ENCODE data around the gene AGRN.

The AGRN gene

DNA sequence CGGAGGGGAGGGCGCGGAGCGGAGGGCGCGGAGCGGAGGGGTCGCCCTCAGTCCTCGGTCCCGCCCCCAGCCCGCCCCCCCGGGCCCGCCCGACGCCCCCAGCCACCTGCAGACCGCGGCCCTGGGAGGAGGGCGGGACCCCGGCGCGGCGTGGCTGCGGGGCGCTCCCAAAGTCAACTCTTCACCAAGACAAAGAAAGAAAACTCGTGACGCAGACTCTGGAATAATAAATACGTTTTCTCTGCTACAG lies 21.2 kb upstream of the AGRN start:
- H3K4me3 ChIP-seq (ENCODE audit: low read depth, low read length): peak overlapping the region; percentile 42
- TF ChIP-seq, protein P1, sequence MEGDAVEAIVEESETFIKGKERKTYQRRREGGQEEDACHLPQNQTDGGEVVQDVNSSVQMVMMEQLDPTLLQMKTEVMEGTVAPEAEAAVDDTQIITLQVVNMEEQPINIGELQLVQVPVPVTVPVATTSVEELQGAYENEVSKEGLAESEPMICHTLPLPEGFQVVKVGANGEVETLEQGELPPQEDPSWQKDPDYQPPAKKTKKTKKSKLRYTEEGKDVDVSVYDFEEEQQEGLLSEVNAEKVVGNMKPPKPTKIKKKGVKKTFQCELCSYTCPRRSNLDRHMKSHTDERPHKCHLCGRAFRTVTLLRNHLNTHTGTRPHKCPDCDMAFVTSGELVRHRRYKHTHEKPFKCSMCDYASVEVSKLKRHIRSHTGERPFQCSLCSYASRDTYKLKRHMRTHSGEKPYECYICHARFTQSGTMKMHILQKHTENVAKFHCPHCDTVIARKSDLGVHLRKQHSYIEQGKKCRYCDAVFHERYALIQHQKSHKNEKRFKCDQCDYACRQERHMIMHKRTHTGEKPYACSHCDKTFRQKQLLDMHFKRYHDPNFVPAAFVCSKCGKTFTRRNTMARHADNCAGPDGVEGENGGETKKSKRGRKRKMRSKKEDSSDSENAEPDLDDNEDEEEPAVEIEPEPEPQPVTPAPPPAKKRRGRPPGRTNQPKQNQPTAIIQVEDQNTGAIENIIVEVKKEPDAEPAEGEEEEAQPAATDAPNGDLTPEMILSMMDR (IDR thresholded peaks at IDR 0.05): no peak
- no peak overlapping the region for H2AFZ ChIP-seq
- H3K4me2 ChIP-seq (ENCODE audit: low read length): peak overlapping the region; percentile 99
- H3K27ac ChIP-seq: no peak overlapping the region
- H3K27me3 ChIP-seq (ENCODE audit: control insufficient read depth, insufficient read depth, low read length): no peaks in the 10 kb centered on the region
- no peaks in the 10 kb centered on the region for H3K79me2 ChIP-seq
- H3K4me1 ChIP-seq: no peaks in the 10 kb centered on the region
- H3K9ac ChIP-seq: no peak overlapping the region
- H3K36me3 ChIP-seq (ENCODE audit: control insufficient read depth, insufficient read depth, low read length): no peaks in the 10 kb centered on the region
- no peaks in the 10 kb centered on the region for H3K9me3 ChIP-seq (ENCODE audit: control insufficient read depth, low read length)

DNA sequence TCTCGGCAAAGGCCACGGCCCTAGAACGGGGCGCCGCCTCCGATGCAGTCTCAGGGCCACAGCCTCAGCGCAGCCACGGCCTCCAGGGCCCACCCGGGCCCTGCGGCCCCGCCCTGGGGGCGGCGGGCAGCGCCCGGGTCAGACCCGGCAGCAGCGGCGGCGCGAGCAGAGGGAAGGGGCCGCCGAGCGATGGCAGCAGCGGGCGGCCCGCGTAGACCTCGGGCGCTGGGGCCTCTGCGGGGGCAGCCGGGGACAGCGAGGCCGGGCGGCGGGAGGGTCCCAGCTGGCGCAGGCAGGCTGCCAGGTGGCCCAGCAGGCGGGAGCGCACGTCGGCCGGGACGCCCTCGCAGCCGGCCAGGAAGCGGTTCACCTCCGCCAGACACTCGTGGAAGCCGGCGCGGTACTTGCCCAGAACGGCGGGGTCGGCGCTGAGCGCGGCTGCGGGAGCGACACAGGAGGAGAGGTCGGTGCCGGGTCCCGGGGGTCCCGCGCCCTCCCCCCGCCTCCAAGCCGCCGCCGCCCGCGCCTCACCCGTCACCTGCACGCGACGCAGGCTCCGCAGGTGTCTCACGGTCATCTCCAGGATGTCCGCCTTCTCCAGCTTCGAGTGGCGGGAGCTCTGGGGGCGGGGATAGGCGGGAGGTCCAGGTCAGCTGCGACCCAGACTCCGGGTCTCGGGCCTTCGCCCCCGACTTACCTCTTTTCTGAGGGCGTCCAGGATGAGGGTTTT lies 20.8 kb upstream of the AGRN start:
- Histone ChIP-seq H3K9me3 (ENCODE audit: control insufficient read depth, low read length) (no peaks in the 10 kb centered on the region), H3K9ac (no peak overlapping the region), H3K4me3 (ENCODE audit: low read depth, low read length) (peak overlapping the region; percentile 63), H3K4me1 (no peaks in the 10 kb centered on the region), H3K79me2 (no peaks in the 10 kb centered on the region), H3K27ac (no peak overlapping the region), H3K27me3 (ENCODE audit: control insufficient read depth, insufficient read depth, low read length) (no peaks in the 10 kb centered on the region), H2AFZ (no peak overlapping the region), H3K4me2 (ENCODE audit: low read length) (peak overlapping the region; percentile 99), H3K36me3 (ENCODE audit: control insufficient read depth, insufficient read depth, low read length) (no peaks in the 10 kb centered on the region)
- TF ChIP-seq, protein P1 (IDR thresholded peaks at IDR 0.05): no peak

DNA sequence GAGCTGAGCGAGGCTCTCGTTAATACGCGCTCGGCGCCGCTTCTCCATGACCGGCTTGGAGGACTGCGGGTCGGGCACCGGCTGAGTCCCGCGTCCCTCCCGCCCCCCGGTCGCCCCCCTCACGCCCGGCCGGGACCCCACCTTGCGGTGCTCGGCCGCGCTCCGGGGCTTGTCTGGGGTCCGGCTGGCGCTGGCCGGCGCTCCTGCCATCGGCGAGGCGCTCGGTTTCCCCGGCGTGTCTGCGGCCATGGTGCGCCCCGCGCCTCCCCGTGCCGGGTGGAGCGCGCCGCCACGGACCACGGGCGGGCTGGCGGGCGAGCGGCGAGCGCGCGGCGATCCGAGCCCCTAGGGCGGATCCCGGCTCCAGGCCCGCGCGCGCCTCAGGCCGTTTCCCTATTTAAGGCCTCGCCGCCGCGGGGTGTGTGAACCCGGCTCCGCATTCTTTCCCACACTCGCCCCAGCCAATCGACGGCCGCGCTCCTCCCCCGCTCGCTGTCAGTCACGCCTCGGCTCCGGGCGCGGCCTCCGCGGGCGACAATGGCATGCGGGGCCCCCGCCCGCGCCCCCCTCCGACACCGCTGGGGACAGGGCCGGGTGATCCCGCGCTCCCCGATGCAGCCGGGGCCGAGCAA lies 20.1 kb upstream of the AGRN start, which contains the start of gene HES4:
HES4 (minus strand) TSS at position 373 of the 632 bp plus-strand sequence; CDS start at position 249, 124 bp downstream.
- Histone ChIP-seq H3K36me3 (ENCODE audit: control insufficient read depth, insufficient read depth, low read length) (no peaks in the 10 kb centered on the region), H3K27me3 (ENCODE audit: control insufficient read depth, insufficient read depth, low read length) (no peaks in the 10 kb centered on the region), H3K4me1 (peaks cover under 1% of the 10 kb centered on the region), H2AFZ (peak within 1 kb of the TSS; percentile 72), H3K27ac (peak within 1 kb of the TSS; percentile 78), H3K9me3 (ENCODE audit: control insufficient read depth, low read length) (no peaks in the 10 kb centered on the region), H3K9ac (no peak within 1 kb of the TSS), H3K4me3 (ENCODE audit: low read depth, low read length) (peak within 1 kb of the TSS; percentile 82), H3K79me2 (no peaks in the 10 kb centered on the region), H3K4me2 (ENCODE audit: low read length) (peak within 1 kb of the TSS; percentile 99)
- TF ChIP-seq, protein P1 (IDR thresholded peaks at IDR 0.05): no peak

DNA sequence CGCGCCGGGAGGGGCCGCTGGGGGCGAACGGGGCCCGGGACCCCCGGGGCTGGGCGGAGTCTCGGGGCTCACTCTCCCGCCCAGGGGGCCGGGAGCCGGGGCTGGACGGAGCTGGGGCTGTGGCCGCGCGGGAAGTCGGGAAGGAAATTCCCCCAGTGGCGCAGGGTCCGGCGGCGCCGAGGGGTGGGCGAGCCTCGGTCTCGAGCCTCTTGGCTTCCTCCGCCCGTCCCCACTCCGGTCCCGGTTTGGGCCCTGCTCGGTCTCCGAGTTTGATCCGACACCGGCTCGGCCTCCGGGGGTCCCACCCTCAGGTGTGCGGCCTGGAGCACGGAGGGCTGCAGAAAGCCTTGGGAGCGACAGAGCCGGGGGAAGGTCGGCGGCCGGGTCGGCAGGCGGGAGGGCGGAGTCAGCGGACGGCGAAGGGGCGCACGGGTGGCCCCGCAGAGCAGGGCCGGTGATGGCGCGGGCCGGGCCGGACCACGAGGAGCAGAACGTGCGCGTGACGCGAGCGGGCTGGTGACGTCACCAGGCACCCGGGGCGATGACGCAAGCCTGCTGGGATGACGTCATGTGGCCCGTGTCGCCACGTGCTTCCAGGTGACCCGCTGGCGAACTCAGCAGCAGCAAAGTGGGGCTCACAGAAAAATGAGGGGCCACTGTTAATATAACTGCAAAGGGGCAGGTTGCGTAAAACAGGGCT lies 19.4 kb upstream of the AGRN start:
- H3K4me1 ChIP-seq: peaks cover 3% of the 10 kb centered on the region
- TF ChIP-seq, protein P1 (IDR thresholded peaks at IDR 0.05): no peak

More for the DNA sequence above, 19.4 kb upstream of the AGRN start:
- peak overlapping the region; percentile 72 for H2AFZ ChIP-seq
- H3K79me2 ChIP-seq: no peaks in the 10 kb centered on the region
- no peak overlapping the region for H3K9ac ChIP-seq
- H3K4me2 ChIP-seq (ENCODE audit: low read length): peak overlapping the region; percentile 99
- peak overlapping the region; percentile 78 for H3K27ac ChIP-seq
- no peaks in the 10 kb centered on the region for H3K36me3 ChIP-seq (ENCODE audit: control insufficient read depth, insufficient read depth, low read length)
- no peaks in the 10 kb centered on the region for H3K27me3 ChIP-seq (ENCODE audit: control insufficient read depth, insufficient read depth, low read length)
- H3K4me3 ChIP-seq (ENCODE audit: low read depth, low read length): peak overlapping the region; percentile 82
- no peaks in the 10 kb centered on the region for H3K9me3 ChIP-seq (ENCODE audit: control insufficient read depth, low read length)

Measured in parathyroid adenoma (tissue), 2 donors.